ENCODE measurements around the gene CELA2B.
"Not testable (repeated sequence)": the region's sequence is repeated elsewhere in the genome, so short reads cannot be mapped to it uniquely, and the experiment has no call there.

CELA2B gene

GRCh38 chr1:15445390-15446122 lies 30.3 kb upstream of the CELA2B start:
- no peak for DNase-seq

DNA sequence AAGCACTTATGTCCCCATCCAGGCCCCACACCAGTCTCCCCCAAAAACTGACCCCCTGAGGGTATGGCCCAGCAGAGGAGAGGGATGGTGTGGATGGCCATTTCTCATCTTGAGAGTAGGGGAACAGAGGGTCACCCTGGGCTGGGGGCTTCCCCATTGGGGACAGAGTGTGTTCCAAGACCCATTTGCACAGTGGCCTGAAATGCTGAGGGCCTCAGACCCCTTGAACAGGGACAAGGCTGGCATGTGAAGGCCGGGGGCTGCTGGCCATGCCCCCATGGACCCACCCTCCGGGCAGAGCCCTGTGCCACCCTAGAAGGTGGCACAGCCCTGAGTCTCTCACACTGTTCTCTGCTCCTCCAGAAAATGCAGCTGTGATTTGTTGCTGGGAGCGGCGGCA lies 29.7 kb upstream of the CELA2B start:
- DNase-seq, result no peak

- DNase-seq, result no peak
Observed at GRCh38 chr1:15448877-15449462, 26.9 kb upstream of the CELA2B start.

- DNase-seq, result no peak
Observed at GRCh38 chr1:15449567-15449966, 26.3 kb upstream of the CELA2B start.

DNA sequence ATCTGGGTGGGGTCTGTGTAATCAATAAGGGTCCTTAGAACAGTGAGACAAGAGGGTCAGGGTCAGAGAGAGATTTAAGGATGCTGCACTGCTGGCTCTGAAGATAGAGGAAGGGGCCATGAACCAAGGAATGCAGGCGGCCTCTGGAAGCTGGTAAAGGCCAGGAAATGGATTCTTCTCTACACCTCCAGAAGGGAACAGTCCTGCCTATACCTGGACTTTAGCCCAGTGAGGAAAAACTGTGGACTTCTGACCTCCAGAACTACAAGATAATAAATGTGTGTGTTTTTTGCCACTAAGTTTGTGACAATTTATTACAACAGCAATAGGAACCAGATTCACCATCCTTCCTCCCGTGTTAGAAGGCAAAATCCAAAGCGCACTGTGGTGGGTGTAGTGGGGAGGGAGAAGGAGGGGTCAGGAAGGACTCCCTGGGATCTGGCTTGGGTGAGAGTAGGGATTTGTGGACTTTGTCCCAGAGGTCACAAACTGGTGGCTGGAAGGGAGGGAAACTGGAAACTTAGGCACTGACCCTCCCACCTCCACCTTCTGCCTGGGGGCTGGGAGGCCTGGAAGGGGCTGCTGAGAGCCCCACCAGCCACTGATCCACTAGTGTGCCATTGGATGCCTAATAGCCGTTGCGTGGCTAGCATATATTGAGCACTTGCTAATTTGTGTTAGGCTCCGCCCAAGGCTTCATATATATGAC lies 24.7 kb upstream of the CELA2B start:
- no peak for DNase-seq

DNA sequence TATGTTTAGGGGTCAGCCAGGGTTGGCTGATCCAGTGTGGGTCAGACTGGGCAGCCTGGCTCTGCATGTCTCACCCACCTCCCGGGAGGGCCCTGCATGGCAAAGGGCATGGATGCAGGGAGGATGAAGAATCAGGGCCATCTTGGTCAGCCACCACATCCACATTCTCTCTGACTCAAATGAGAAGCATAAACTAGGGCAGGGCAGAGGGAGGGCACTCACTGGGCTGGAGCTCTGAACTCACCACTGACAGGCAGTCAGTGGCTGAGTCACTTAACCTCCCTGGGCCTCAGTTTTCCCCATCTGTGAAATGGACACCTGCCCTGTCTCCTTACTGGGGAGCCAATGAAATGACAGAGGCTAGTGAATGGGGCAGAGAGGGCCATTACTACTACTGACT lies 23.7 kb upstream of the CELA2B start:
- no peak for DNase-seq

- DNase-seq, result no peak
Observed at GRCh38 chr1:15452866-15453571, 22.9 kb upstream of the CELA2B start.

DNA sequence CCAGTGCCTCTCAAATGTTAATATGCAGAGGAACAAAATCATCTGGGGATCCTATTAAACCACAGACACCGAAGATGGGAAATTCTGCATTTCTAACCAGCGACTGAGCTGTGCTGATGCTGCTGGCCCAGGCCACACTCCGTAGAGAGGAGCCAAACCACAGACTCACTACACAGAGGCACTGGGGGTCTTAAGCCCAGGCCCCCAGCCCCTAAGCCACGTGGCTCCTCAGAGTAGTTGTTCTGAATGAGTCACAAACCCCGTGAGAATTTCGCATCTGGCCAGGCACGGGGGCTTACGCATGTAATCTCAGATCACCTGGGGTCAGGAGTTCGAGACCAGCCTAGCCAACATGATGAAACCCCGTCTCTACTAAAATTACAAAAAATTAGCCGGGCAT lies 22.2 kb upstream of the CELA2B start:
- no peak for DNase-seq

GRCh38 chr1:15454256-15454655 lies 21.6 kb upstream of the CELA2B start:
- no peak for DNase-seq

GRCh38 chr1:15455522-15455921 lies 20.4 kb upstream of the CELA2B start:
- DNase-seq, result no peak

- no peak for DNase-seq
Observed at GRCh38 chr1:15456313-15456954, 19.5 kb upstream of the CELA2B start, which contains the start of gene CELA2A. TSS of gene CELA2A (plus strand) at chr1:15456732. CDS start at chr1:15456754, 22 bp downstream.

DNA sequence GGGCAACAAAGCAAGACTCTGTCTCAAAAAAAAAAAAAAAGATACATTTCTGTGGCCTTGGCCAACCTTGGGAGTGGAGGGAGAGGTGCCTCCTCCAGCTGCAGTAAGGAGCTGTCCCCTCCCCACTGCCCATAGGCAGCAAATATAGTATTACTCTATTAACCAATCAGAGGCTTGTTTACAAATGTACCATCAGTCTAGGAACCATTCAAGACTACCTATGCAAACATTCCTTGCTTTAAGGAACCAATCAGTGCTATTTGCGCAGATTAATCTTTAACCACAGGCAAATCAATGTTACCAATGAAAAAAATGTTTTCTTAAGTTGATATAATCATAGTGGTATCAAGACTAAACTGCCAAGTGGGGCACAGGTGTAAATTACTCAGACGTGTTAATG lies 18.3 kb upstream of the CELA2B start:
- DNase-seq, result no peak

DNA sequence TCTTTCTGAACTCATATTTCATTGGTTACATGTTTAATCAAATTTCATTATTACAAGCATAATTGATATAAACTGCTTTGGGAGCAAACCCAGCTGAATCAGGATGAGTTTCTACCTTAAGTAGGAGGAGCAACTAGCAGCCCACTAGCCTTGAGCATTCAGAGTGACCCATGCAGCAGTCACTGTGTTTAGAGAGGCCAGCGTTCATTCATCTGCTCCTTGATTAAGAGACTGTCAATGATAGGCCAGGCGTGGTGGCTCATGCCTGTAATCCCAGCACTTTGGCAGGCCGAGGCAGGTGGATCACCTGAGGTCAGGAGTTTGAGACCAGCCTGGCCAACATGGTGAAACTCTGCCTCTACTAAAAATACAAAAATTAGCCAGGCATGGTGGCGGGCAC lies 17.5 kb upstream of the CELA2B start:
- DNase-seq, result not testable (repeated sequence)

DNA sequence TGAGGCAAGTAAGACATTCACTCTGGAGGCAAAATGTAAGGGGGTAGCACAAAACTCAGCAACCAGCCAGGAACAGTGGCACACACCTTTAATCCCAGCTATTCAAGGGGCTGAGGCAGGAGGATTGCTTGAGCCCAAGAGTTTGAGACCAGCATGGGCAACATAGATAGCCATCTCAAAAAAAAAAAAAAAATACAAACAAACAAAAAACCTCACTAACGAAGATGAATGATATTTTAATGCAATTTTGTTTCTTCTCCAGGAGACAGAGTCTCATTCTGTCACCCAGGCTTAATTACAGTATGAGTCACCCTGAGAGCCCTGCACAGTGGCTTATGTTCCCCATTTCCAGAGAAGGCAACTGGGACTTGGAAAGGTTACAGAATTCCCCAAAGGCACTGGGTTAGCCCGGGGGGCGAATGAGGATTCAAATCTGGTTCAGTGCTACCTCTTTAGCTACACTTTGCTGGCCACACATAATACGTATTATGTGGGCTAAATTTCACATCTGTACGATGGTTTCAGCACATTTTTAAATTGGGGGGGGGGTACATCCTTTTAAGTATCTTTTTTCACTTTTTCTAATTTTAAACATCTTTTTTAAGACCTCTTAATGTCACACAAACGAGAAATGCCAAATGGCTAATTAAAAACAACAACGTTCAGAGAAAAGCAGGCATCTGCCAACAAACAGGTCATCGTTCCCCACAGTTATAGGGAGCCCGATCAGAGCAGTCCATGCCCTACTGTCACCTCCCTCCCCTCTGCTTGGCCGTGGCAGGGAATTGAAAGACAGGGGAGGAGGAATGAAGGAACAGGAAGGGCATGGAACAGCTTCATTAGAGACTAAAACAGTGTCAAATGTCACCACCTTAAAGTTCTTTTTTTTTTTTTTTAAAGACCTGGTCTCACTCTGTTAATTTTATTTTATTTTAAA lies 15.9 kb upstream of the CELA2B start:
- no peak for DNase-seq

DNA sequence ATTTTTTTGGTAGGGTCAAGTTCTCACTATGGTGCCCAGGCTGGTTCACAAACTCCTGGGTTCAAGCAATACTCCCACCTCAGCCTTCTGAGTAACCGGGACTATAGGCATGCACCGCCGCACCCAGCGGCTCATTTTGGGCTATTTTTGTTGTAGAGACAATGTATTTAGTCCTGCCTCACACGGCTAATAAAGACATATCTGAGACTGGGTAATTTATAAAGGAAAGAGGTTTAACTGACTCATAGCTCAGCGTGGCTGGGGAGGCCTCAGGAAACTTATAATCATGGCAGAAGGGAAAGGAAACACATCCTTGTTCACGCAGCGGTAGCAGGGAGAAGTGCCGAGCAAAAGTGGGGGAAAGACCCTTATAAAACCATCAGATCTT lies 15.2 kb upstream of the CELA2B start:
- DNase-seq, result no peak

DNA sequence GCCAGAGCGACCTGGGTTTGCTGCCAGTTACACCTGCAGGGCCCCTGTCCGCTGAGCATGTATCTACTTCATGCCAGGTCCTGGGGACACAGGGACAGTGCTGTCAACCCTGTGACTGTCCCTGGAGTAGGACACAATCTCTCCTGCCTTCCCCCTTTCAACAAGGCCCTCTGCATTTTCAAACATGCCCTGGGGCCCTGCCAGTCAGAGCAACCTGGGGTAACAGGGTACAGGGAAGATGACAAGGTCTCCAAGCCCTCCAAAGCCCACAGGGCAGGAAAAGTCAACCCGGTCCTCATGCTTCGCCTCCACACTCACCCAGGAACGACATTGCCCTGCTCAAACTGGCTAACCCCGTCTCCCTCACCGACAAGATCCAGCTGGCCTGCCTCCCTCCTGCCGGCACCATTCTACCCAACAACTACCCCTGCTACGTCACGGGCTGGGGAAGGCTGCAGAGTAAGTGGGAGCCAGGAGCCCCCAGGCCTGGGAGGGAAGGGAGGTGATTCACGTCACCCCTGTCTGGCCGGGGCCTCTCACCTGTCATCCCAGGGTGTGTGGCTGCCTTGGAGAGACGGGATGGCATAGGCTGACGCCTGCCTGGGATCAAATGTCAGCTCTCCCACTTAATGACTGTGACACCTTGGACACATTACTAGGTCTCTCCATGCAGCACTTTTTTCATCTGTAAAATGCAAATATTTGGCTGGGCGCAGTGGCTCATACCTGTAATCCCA lies 12.7 kb upstream of the CELA2B start:
- DNase-seq, result not testable (repeated sequence)

DNA sequence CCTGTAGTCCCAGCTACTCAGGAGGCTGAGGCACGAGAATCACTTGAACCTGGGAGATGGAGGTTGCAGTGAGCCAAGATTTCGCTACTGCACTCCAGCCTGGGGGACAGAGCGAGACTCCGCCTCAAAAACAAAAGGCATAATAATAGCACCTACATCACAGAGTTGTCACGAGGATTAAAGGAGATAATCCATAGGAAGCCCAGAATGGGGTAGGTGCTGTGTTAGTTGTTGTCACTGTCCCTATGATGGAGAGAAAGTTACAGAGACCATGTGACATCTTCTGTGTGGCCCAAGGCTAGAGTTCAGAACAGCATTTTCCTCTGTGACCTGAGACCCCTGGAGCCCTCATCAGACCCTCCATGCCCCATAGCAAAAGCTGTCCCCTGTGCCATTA lies 12.0 kb upstream of the CELA2B start:
- DNase-seq, result not testable (repeated sequence)

DNA sequence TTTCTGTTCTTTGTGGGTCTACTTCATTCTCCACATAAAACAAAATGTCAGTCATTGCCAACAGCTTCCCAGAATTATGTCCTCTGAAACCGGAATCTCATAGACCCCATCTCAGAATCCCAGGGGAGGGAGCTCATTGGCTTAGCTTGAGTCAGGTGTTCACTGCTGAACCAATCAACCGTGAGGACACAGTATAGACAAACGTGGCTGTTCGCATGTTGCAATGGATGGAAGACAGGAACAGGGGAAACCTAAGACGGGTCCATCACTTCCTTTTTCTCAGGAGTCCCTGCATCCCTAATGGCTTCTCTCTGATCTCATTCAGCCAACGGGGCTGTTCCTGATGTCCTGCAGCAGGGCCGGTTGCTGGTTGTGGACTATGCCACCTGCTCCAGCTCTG lies 10.2 kb upstream of the CELA2B start:
- no peak for DNase-seq

GRCh38 chr1:15466955-15467625 lies 8.8 kb upstream of the CELA2B start:
- DNase-seq, result not testable (repeated sequence)

GRCh38 chr1:15468145-15468544 lies 7.8 kb upstream of the CELA2B start:
- no peak for DNase-seq

All from CD4-positive, alpha-beta T cell treated with Interferon alpha-2 for 1 hour (primary cell).